ENCODE measurements around the gene GRB7. TPM values are rescaled to one million over a fixed set of nuclear protein-coding genes. Genes with fewer than 3 reads are reported as not detected.

The GRB7 gene
- total RNA-seq, 4 donors from 2014 or later, result 0.44 TPM; not detected in 3

GRCh38 chr17:39699818-39700147 lies 38.0 kb upstream of the GRB7 start, which contains the start of gene ERBB2:
Gene ERBB2, plus strand, starts transcription at chr17:39700064. Its CDS starts 175 bp downstream, at chr17:39700239.
- no peak for TF ChIP-seq CTCF (IDR thresholded peaks at IDR 0.05; ENCODE audit: low read depth)

- no peak for TF ChIP-seq CTCF (IDR thresholded peaks at IDR 0.05; ENCODE audit: low read depth)
Measured at GRCh38 chr17:39700148-39700987, 37.4 kb upstream of the GRB7 start.

GRCh38 chr17:39701012-39701783 lies 36.5 kb upstream of the GRB7 start:
- no peak for TF ChIP-seq CTCF (IDR thresholded peaks at IDR 0.05; ENCODE audit: low read depth)

GRCh38 chr17:39701784-39702422 lies 35.8 kb upstream of the GRB7 start:
- no peak for TF ChIP-seq CTCF (IDR thresholded peaks at IDR 0.05; ENCODE audit: low read depth)

GRCh38 chr17:39702901-39703893 lies 34.5 kb upstream of the GRB7 start:
- TF ChIP-seq CTCF (IDR thresholded peaks at IDR 0.05; ENCODE audit: low read depth), result no peak

GRCh38 chr17:39703913-39704312 lies 33.8 kb upstream of the GRB7 start:
- TF ChIP-seq CTCF (IDR thresholded peaks at IDR 0.05; ENCODE audit: low read depth), result no peak

Measured in subcutaneous adipose tissue (tissue), 4 donors.